SK-N-SH treated with all-trans-retinoic acid at 6 μM for 48 hours (cell line): ENCODE data around the gene CCDC171.

ENCODE experiments used
- ATAC-seq: fragments of 200-7000 bp; cut with Tn5 transposase; 3 replicates; pipeline ENCODE4 v1.9.1; 2020; ENCODE audit warnings: mild to moderate bottlenecking, moderate library complexity
- ARNTL ChIP-seq: fragments of 450-650 bp; formaldehyde crosslinking; IDR thresholded peaks from 2 replicates; pipeline ENCODE4 v1.5.0; 2020; ENCODE audit warnings: low read depth, mild to moderate bottlenecking, moderate library complexity, borderline replicate concordance
- BACH2 ChIP-seq: fragments of 250-450 bp; sonication (Bioruptor Pico); IDR thresholded peaks from 2 replicates; pipeline ENCODE4 v1.9.0; 2021; ENCODE audit warnings: mild to moderate bottlenecking, borderline replicate concordance
- CREB5 ChIP-seq: fragments of 250-450 bp; sonication (Bioruptor Pico); IDR thresholded peaks from 2 replicates; pipeline ENCODE4 v1.5.1; 2020; ENCODE audit warnings: low read depth, mild to moderate bottlenecking, moderate library complexity
- CSDC2 ChIP-seq: fragments of 250-450 bp; sonication (Bioruptor Pico); IDR thresholded peaks from 2 replicates; pipeline ENCODE4 v1.5.0; 2020; ENCODE audit warnings: mild to moderate bottlenecking, moderate library complexity
- CSRNP3 ChIP-seq: fragments of 250-450 bp; sonication (Bioruptor Pico); IDR thresholded peaks from 2 replicates; pipeline ENCODE4 v1.5.1; 2021; ENCODE audit warnings: mild to moderate bottlenecking, moderate library complexity
- ESRRG ChIP-seq: fragments of 250-450 bp; sonication (Bioruptor Pico); IDR thresholded peaks from 2 replicates; pipeline ENCODE4 v1.6.1; 2021; ENCODE audit warnings: mild to moderate bottlenecking
- GLIS3 ChIP-seq: fragments of 250-450 bp; sonication (Bioruptor Pico); IDR thresholded peaks from 2 replicates; pipeline ENCODE4 v1.5.0; 2020; ENCODE audit warnings: mild to moderate bottlenecking, moderate library complexity
- ISL1 ChIP-seq: fragments of 250-450 bp; sonication (Bioruptor Pico); IDR thresholded peaks from 2 replicates; pipeline ENCODE4 v2.1.2; 2022; ENCODE audit warnings: mild to moderate bottlenecking, moderate library complexity
- OSR1 ChIP-seq: fragments of 250-450 bp; sonication (Bioruptor Pico); IDR thresholded peaks from 2 replicates; pipeline ENCODE4 v1.8.0; 2022; ENCODE audit warnings: moderate library complexity, mild to moderate bottlenecking, inconsistent platforms
- PATZ1 ChIP-seq: fragments of 250-450 bp; sonication (Bioruptor Pico); IDR thresholded peaks from 2 replicates; pipeline ENCODE4 v1.8.0; 2020; ENCODE audit warnings: mild to moderate bottlenecking, moderate library complexity, borderline replicate concordance
- POU6F1 ChIP-seq: fragments of 250-450 bp; sonication (Bioruptor Pico); IDR thresholded peaks from 2 replicates; pipeline ENCODE4 v1.8.0; 2021; ENCODE audit warnings: low read depth, mild to moderate bottlenecking, moderate library complexity, borderline replicate concordance
- PPARA ChIP-seq: fragments of 250-450 bp; sonication (Bioruptor Pico); IDR thresholded peaks from 2 replicates; pipeline ENCODE4 v1.5.0; 2020; ENCODE audit warnings: mild to moderate bottlenecking, borderline replicate concordance
- RARB ChIP-seq: fragments of 250-450 bp; sonication (Bioruptor Pico); IDR thresholded peaks from 2 replicates; pipeline ENCODE4 v1.8.0; 2021; ENCODE audit warnings: mild to moderate bottlenecking, moderate library complexity
- TCF4 ChIP-seq: fragments of 250-450 bp; sonication (Bioruptor Pico); IDR thresholded peaks from 2 replicates; pipeline ENCODE4 v1.8.0; 2021; ENCODE audit warnings: mild to moderate bottlenecking, moderate library complexity, borderline replicate concordance
- TOX ChIP-seq: fragments of 250-450 bp; sonication (Bioruptor Pico); IDR thresholded peaks from 2 replicates; pipeline ENCODE4 v1.8.0; 2021; ENCODE audit warnings: mild to moderate bottlenecking, moderate library complexity, borderline replicate concordance
- TSHZ2 ChIP-seq: fragments of 250-450 bp; sonication (Bioruptor Pico); IDR thresholded peaks from 2 replicates; pipeline ENCODE4 v1.5.0; 2020; ENCODE audit warnings: mild to moderate bottlenecking, moderate library complexity
- ZC3H10 ChIP-seq: fragments of 250-450 bp; sonication (Bioruptor Pico); IDR thresholded peaks from 2 replicates; pipeline ENCODE4 v1.5.1; 2021; ENCODE audit warnings: mild to moderate bottlenecking, moderate library complexity
- ZFP3 ChIP-seq: fragments of 250-450 bp; sonication (Bioruptor Pico); IDR thresholded peaks from 2 replicates; pipeline ENCODE4 v1.5.0; 2020; ENCODE audit warnings: mild to moderate bottlenecking, moderate library complexity
- ZFP30 ChIP-seq: fragments of 450-650 bp; formaldehyde crosslinking; IDR thresholded peaks from 2 replicates; pipeline ENCODE4 v1.5.0; 2022; ENCODE audit warnings: mild to moderate bottlenecking, moderate library complexity
- ZNF565 ChIP-seq: fragments of 450-650 bp; formaldehyde crosslinking; conservative IDR thresholded peaks from 2 replicates; pipeline ENCODE4 v1.5.0; 2020; ENCODE audit warnings: low read depth, mild to moderate bottlenecking, moderate library complexity
- ZNF70 ChIP-seq: fragments of 450-650 bp; formaldehyde crosslinking; IDR thresholded peaks from 2 replicates; pipeline ENCODE4 v1.5.0; 2020; ENCODE audit warnings: mild to moderate bottlenecking, moderate library complexity
- ZNF8 ChIP-seq: fragments of 450-650 bp; formaldehyde crosslinking; IDR thresholded peaks from 2 replicates; pipeline ENCODE4 v1.5.0; 2020; ENCODE audit warnings: mild to moderate bottlenecking, moderate library complexity

CCDC171 gene

GRCh38 chr9:15718423-15718822 is 165.6 kb downstream of the CCDC171 start:
- TF ChIP-seq ARNTL (CRISPR knock-in tag) = no peak
- no peak for TF ChIP-seq ISL1
- TF ChIP-seq CREB5 (CRISPR knock-in tag) = no peak
- TF ChIP-seq CSDC2 (CRISPR knock-in tag) = no peak
- no peak for TF ChIP-seq GLIS3 (CRISPR knock-in tag)
- no peak for ATAC-seq

GRCh38 chr9:15720861-15721260 is 168.0 kb downstream of the CCDC171 start:
- peak; percentile 36; the same call in 1 of the 3 replicates for ATAC-seq
- TF ChIP-seq RARB (no peak), ZNF565 (no peak), TOX (no peak), ZNF8 (CRISPR knock-in tag) (no peak), TCF4 (CRISPR knock-in tag) (no peak), CSRNP3 (CRISPR knock-in tag) (no peak), OSR1 (CRISPR knock-in tag) (no peak), BACH2 (CRISPR knock-in tag) (no peak), ZC3H10 (CRISPR knock-in tag) (no peak), PPARA (CRISPR knock-in tag) (no peak), TSHZ2 (no peak), CREB5 (CRISPR knock-in tag) (no peak), ZFP3 (CRISPR knock-in tag) (no peak), PATZ1 (no peak), POU6F1 (CRISPR knock-in tag) (no peak), ISL1 (no peak), ESRRG (CRISPR knock-in tag) (no peak), ZFP30 (CRISPR knock-in tag) (no peak), CSDC2 (CRISPR knock-in tag) (no peak), ARNTL (CRISPR knock-in tag) (no peak)
- TF ChIP-seq, all 23 proteins: peak for 0

GRCh38 chr9:15722888-15723287 is 170.0 kb downstream of the CCDC171 start:
- no peak for ATAC-seq
- TF ChIP-seq ZC3H10 (CRISPR knock-in tag) (no peak), ZNF8 (CRISPR knock-in tag) (no peak), ZNF565 (no peak), ISL1 (no peak), ESRRG (CRISPR knock-in tag) (no peak), TCF4 (CRISPR knock-in tag) (no peak), OSR1 (CRISPR knock-in tag) (no peak), TOX (no peak), TSHZ2 (no peak), GLIS3 (CRISPR knock-in tag) (no peak), ZFP30 (CRISPR knock-in tag) (no peak), ARNTL (CRISPR knock-in tag) (no peak), RARB (no peak), ZNF70 (no peak), POU6F1 (CRISPR knock-in tag) (no peak)
